K562 (cell line): ENCODE measurements around the gene COPS8. TPM values are rescaled to one million over a fixed set of nuclear protein-coding genes. Genes with fewer than 3 reads are reported as not detected.

Experiments
- ATAC-seq: fragments of 200-7000 bp; cut with Tn5 transposase; 3 replicates; pipeline ENCODE4 v1.9.1; 2020; ENCODE audit warnings: moderate library complexity
- BruUV-seq: library from RNA; stranded (reverse); fragments of 400-500 nt; replicated peaks from 2 replicates; lab custom pipeline; 2021; lab: Mats Ljungman, UMichigan
- CTCF ChIA-PET: fragments of 300-600 bp; formaldehyde crosslinking; extraction: SDS; loops from one replicate; lab custom pipeline; 2021; ENCODE audit warnings: low intra/inter-chr PET ratio; lab: Yijun Ruan, JAX
- POLR2A ChIA-PET: fragments of 300-600, 350-650 bp; sonication (Branson Sonifier 250); formaldehyde crosslinking; extraction: SDS; loops from one replicate; lab custom pipeline; 2021; ENCODE audit warnings: antibody characterized with exemption, inconsistent platforms; lab: Yijun Ruan, JAX
- DNase-seq, 4 experiments: peaks; one replicate each; pipeline versions ENCODE4 v3.0.0 to v3.0.0-alpha.2; 2011 to 2018; ENCODE audit warnings: low spot score in 3 of 4, mixed read lengths in 3 of 4; ENCODE audit errors: extremely low read depth in 1 of 4
- FAIRE-seq: peaks from 2 replicates; lab custom pipeline; 2011; peaks lifted over from hg19 to GRCh38; lab: Jason Lieb, UNC
- H2AFZ ChIP-seq: 2 replicates; pipeline ENCODE4 v1.6.0; 2011; ENCODE audit warnings: low read depth, low read length, control low read depth, inconsistent platforms
- H3K27ac ChIP-seq: fragments of 200-600 bp; 3 replicates; pipeline ENCODE4 v1.8.0; 2011; ENCODE audit warnings: low read depth, mild to moderate bottlenecking, control low read depth, inconsistent platforms, low read length, moderate library complexity, mixed read lengths; ENCODE audit errors: extremely low read depth
- H3K27me3 ChIP-seq, 2 experiments: fragments of 300-600 bp in 1 of 2; 2 replicates in 1 of 2; 3 replicates in 1 of 2; pipeline versions ENCODE4 v1.6.0 to v1.8.0; 2011; ENCODE audit warnings: inconsistent platforms in 2 of 2, low read length in 2 of 2, mild to moderate bottlenecking in 1 of 2, mixed read lengths in 1 of 2, moderate library complexity in 1 of 2; ENCODE audit not compliant: control insufficient read depth in 2 of 2, insufficient read depth in 2 of 2
- H3K36me3 ChIP-seq: fragments of 300-600 bp; 3 replicates; pipeline ENCODE4 v1.8.0; 2011; ENCODE audit warnings: mild to moderate bottlenecking, low read length, inconsistent platforms; ENCODE audit not compliant: control insufficient read depth, insufficient read depth
- H3K4me1 ChIP-seq, 2 experiments: fragments of 200-600 bp in 1 of 2; replicated peaks in 1 of 2; 2 replicates in 1 of 2; 3 replicates in 1 of 2; pipeline versions ENCODE4 v1.5.1 to v1.8.0; 2011; ENCODE audit warnings: inconsistent platforms in 2 of 2, low read length in 2 of 2, mild to moderate bottlenecking in 1 of 2, mixed read lengths in 1 of 2, moderate library complexity in 1 of 2; ENCODE audit not compliant: control insufficient read depth in 2 of 2, insufficient read depth in 2 of 2
- H3K4me2 ChIP-seq: 2 replicates; pipeline ENCODE4 v1.6.1; 2011; ENCODE audit warnings: low read length, control low read depth, inconsistent platforms, mixed read lengths; ENCODE audit not compliant: insufficient read depth
- H3K4me3 ChIP-seq: fragments of 200-600 bp; sonication (generic), shearing (Covaris generic); 2 replicates; pipeline ENCODE4 v1.5.1; 2016; ENCODE audit warnings: control low read depth, inconsistent platforms
- H3K79me2 ChIP-seq: fragments of 200-600 bp; 3 replicates; pipeline ENCODE4 v1.8.0; 2011; ENCODE audit warnings: low read length, inconsistent platforms; ENCODE audit not compliant: control insufficient read depth, insufficient read depth
- H3K9ac ChIP-seq, 2 experiments: 2 replicates each; pipeline versions ENCODE4 v1.6.0 to v1.6.1; 2011; ENCODE audit warnings: low read depth in 2 of 2, low read length in 2 of 2, control low read depth in 1 of 2, inconsistent platforms in 1 of 2, mild to moderate bottlenecking in 1 of 2, mixed read lengths in 1 of 2; ENCODE audit not compliant: insufficient read depth in 1 of 2
- H3K9me1 ChIP-seq: one replicate; pipeline ENCODE4 v1.6.0; 2011; ENCODE audit warnings: inconsistent platforms, mild to moderate bottlenecking, low read length, moderate library complexity; ENCODE audit not compliant: control insufficient read depth, insufficient read depth
- H3K9me3 ChIP-seq: replicated peaks from 2 replicates; pipeline ENCODE4 v1.5.1; 2011; ENCODE audit warnings: low read depth, low read length, inconsistent platforms; ENCODE audit not compliant: control insufficient read depth, insufficient read depth
- H4K20me1 ChIP-seq: replicated peaks from 2 replicates; pipeline ENCODE4 v1.6.1; 2011; ENCODE audit warnings: low read length, inconsistent platforms, mixed read lengths; ENCODE audit not compliant: control insufficient read depth, insufficient read depth
- AFF1 ChIP-seq, 2 experiments: fragments of 450-650 bp; IDR thresholded peaks; 2 replicates each; pipeline ENCODE4 v1.6.1; 2018; ENCODE audit warnings: mild to moderate bottlenecking in 2 of 2, low read depth in 1 of 2; ENCODE audit not compliant: partially characterized antibody in 2 of 2
- ARNT ChIP-seq, 2 experiments: fragments of 450-650 bp; IDR thresholded peaks; 2 replicates each; pipeline ENCODE4 v1.6.1; 2016; ENCODE audit warnings: mild to moderate bottlenecking in 1 of 2
- ATF1 ChIP-seq, 2 experiments: fragments of 450-650 bp in 1 of 2; IDR thresholded peaks; 2 replicates each; pipeline ENCODE4 v1.6.1; 2016; ENCODE audit warnings: missing compliant biosample characterization in 1 of 2, missing genetic modification characterization in 1 of 2
- CREM ChIP-seq: IDR thresholded peaks from 2 replicates; pipeline ENCODE4 v1.6.1; 2014; ENCODE audit warnings: antibody characterized with exemption, low read depth
- NFE2 ChIP-seq: IDR thresholded peaks from 2 replicates; pipeline ENCODE4 v1.6.1; 2014; ENCODE audit warnings: antibody characterized with exemption, low read depth
- NFE2L1 ChIP-seq: fragments of 450-650 bp; IDR thresholded peaks from 2 replicates; pipeline ENCODE4 v1.6.1; 2016; ENCODE audit warnings: missing genetic modification characterization, low read depth, mild to moderate bottlenecking, missing compliant biosample characterization, moderate library complexity, borderline replicate concordance
- RBM15 ChIP-seq: fragments of 200-400 bp; formaldehyde crosslinking; IDR thresholded peaks from 2 replicates; pipeline ENCODE4 v1.6.1; 2018; ENCODE audit warnings: mild to moderate bottlenecking, low read length, moderate library complexity; ENCODE audit not compliant: insufficient read depth
- RCOR1 ChIP-seq, 2 experiments: IDR thresholded peaks; 2 replicates each; pipeline ENCODE4 v1.6.1; 2012; ENCODE audit warnings: low read depth in 2 of 2, low read length in 2 of 2, borderline replicate concordance in 1 of 2, improper control_type of control experiment in 1 of 2
- ZBTB17 ChIP-seq: fragments of 450-650 bp; formaldehyde crosslinking; IDR thresholded peaks from 2 replicates; pipeline ENCODE4 v1.4.0; 2020; ENCODE audit warnings: mild to moderate bottlenecking
- ZNF695 ChIP-seq: fragments of 450-650 bp; formaldehyde crosslinking; IDR thresholded peaks from 2 replicates; pipeline ENCODE4 v1.4.0; 2020; ENCODE audit warnings: mild to moderate bottlenecking, moderate library complexity
- WGBS: fragments of 100-300 bp; shearing (Covaris generic); methylation state at CpG from one replicate; pipeline ENCODE4 v1.1.6; 2016; ENCODE audit warnings: low coverage, mixed read lengths; ENCODE audit not compliant: insufficient coverage; ENCODE audit errors: missing lambda C conversion rate; 5-methylcytosine and 5-hydroxymethylcytosine counted together
- in situ Hi-C: fragments of 300-500 bp; cut with MboI; formaldehyde crosslinking; loops from 4 replicates; pipeline ENCODE4 v1.15.0; 2018; ENCODE audit warnings: inconsistent platforms, mixed read lengths
- intact Hi-C: fragments of 100-400 bp; cut with micrococcal nuclease; formaldehyde crosslinking; loops from 2 replicates; pipeline ENCODE4 v1.14.2; 2022
- polyA plus RNA-seq, 8 experiments: library from polyadenylated mRNA; depleted of rRNA in 4 of 8; stranded (reverse) in 5 of 8; unstranded in 3 of 8; fragments of >200 nt; fragmentation: Nextera tagmentation in 2 of 8; fragmentation: Illumina TruSeq in 1 of 8; extraction: Ambion mirVana in 2 of 8; extraction: Trizol in 1 of 8; gene quantifications; 2 replicates each; pipeline versions ENCODE4 v1.2.1 to v1.2.3, GENCODE V29; 2011 to 2014; ENCODE audit warnings: inconsistent platforms in 1 of 8, missing spikeins in 1 of 8
- total RNA-seq, 7 experiments: library from RNA; depleted of rRNA in 6 of 7; stranded (reverse); fragments of >200 nt in 6 of 7; fragmentation: Illumina TruSeq in 2 of 7; extraction: Trizol in 2 of 7; gene quantifications; 2 replicates each; pipeline versions ENCODE4 v1.2.1 to v1.2.3, GENCODE V29; 2011 to 2021; ENCODE audit warnings: low replicate concordance in 1 of 7

Gene COPS8
- total and polyA plus RNA-seq, 9 of the 15 experiments (the other 6 are each of a cell fraction or from before 2014, with no cell fraction given), result 28.2 to 97.3 (median 58.9) TPM

- CTCF ChIA-PET, result no interaction called here
- ATAC-seq, result no peak
- Histone ChIP-seq H3K9ac (no peak overlapping the region), H4K20me1 (no peaks in the 10 kb centered on the region), H3K4me1 (no peaks in the 10 kb centered on the region), H3K4me2 (no peak overlapping the region), H3K27me3 (no peaks in the 10 kb centered on the region; a peak in 1 of 5 replicates), H3K9me1 (no peaks in the 10 kb centered on the region), H3K4me3 (no peak overlapping the region), H3K27ac (no peak overlapping the region), H2AFZ (no peak overlapping the region), H3K36me3 (no peaks in the 10 kb centered on the region; the same call in 2 of the 3 replicates), H3K79me2 (no peaks in the 10 kb centered on the region), H3K9me3 (no peaks in the 10 kb centered on the region; the same call in 1 of the 2 replicates)
- FAIRE-seq, result no peak
- in situ Hi-C loops, result no loop called here
- intact Hi-C loops, result no loop called here
- TF ChIP-seq ARNT (IDR thresholded peaks at IDR 0.05), result no peak
- 4% methylated on average over 6 of the region's 6 CpGs for WGBS
- DNase-seq, result no peak
- POLR2A ChIA-PET, result interaction anchor here (0.6 kb wide), 1 partner anchor 26 kb away, joined by 3 read pairs; no protein-coding TSS in a partner anchor
- no TSS peak for BruUV-seq
Measured at GRCh38 chr2:237131749-237132533, 46.3 kb downstream of the COPS8 start.

- WGBS, result 4% methylated on average over 4 of the region's 5 CpGs
- ATAC-seq, result peak; percentile 37; the same call in 1 of the 3 replicates
- no peak for TF ChIP-seq AFF1 (IDR thresholded peaks at IDR 0.05; ENCODE audit: low read depth in 1 of 2, partially characterized antibody in 2 of 2)
- TF ChIP-seq NFE2, result peak; percentile 43; the same call in 1 of the 2 replicates
- TF ChIP-seq RBM15, result no peak
- TF ChIP-seq ZBTB17 (CRISPR knock-in tag), result no peak
- TF ChIP-seq RCOR1 (IDR thresholded peaks at IDR 0.05; ENCODE audit: borderline replicate concordance in 1 of 2, low read depth in 2 of 2, low read length in 2 of 2), result no peak
- TF ChIP-seq CREM, result peak; percentile 54
- TF ChIP-seq ZNF695, result no peak
- TF ChIP-seq NFE2L1 (tag), result no peak
- TF ChIP-seq ATF1 (CRISPR knock-in tag; IDR thresholded peaks at IDR 0.05), result no peak
- TF ChIP-seq ATF1 (tag; IDR thresholded peaks at IDR 0.05), result 0 out of 2 replicates have a peak, but pooled peaks have one; percentile 21
Measured at GRCh38 chr2:237132799-237133198, 47.1 kb downstream of the COPS8 start.

More at GRCh38 chr2:237132799-237133198, 47.1 kb downstream of the COPS8 start:
- FAIRE-seq, result peak; percentile 46
- no peaks in the 10 kb centered on the region; a peak in 1 of 5 replicates for H3K27me3 ChIP-seq
- DNase-seq, result peak; percentile 15 to 18 (median 16)
- ChIA-PET CTCF (no interaction called here), POLR2A (interaction anchor here (0.6 kb wide), 1 partner anchor 27 kb away, joined by 3 read pairs; no protein-coding TSS in a partner anchor)
- intact Hi-C loops (no loop called here), in situ Hi-C loops (no loop called here)
- no peak overlapping the region for H3K9ac ChIP-seq
- no peak overlapping the region for H3K4me3 ChIP-seq
- no peak overlapping the region for H3K4me2 ChIP-seq
- H3K9me3 ChIP-seq, result no peaks in the 10 kb centered on the region; the same call in 1 of the 2 replicates
- H4K20me1 ChIP-seq, result no peaks in the 10 kb centered on the region
- H3K79me2 ChIP-seq, result no peaks in the 10 kb centered on the region
- H3K9me1 ChIP-seq, result no peaks in the 10 kb centered on the region
- H3K36me3 ChIP-seq, result no peaks in the 10 kb centered on the region; the same call in 2 of the 3 replicates
- no peak overlapping the region for H3K27ac ChIP-seq
- H2AFZ ChIP-seq, result no peak overlapping the region
- BruUV-seq, result no TSS peak
- H3K4me1 ChIP-seq, result no peaks in the 10 kb centered on the region
